GM23338 (cell line): Measurements from ENCODE around the gene CATSPERE. TPM values are rescaled to one million over a fixed set of nuclear protein-coding genes. Genes with fewer than 3 reads are reported as not detected.

ENCODE experiments used
- ATAC-seq: fragments of 200-7000 bp; cut with Tn5 transposase; 3 replicates; pipeline ENCODE4 v1.9.1; 2020
- DNase-seq: peaks from one replicate; pipeline ENCODE4 v3.0.0-alpha.2; 2015; ENCODE audit warnings: low spot score
- H2AFZ ChIP-seq: fragments of 200-600 bp; sonication (generic); 2 replicates; pipeline ENCODE4 v1.8.0; 2016; ENCODE audit warnings: antibody characterized with exemption, mild to moderate bottlenecking, moderate library complexity
- H3F3A ChIP-seq: fragments of 200-600 bp; sonication (generic); replicated peaks from 2 replicates; pipeline ENCODE4 v1.8.0; 2017; ENCODE audit warnings: antibody characterized with exemption, mixed run types, low read depth
- H3K27ac ChIP-seq: fragments of 200-600 bp; sonication (generic); 2 replicates; pipeline ENCODE4 v1.6.1; 2016; ENCODE audit warnings: low read depth
- H3K27me3 ChIP-seq: fragments of 200-600 bp; sonication (generic); 2 replicates; pipeline ENCODE4 v1.8.0; 2016; ENCODE audit warnings: mild to moderate bottlenecking, mixed run types, moderate library complexity; ENCODE audit not compliant: insufficient read depth
- H3K36me3 ChIP-seq: fragments of 200-600 bp; sonication (generic); 2 replicates; pipeline ENCODE4 v1.8.0; 2016; ENCODE audit warnings: mild to moderate bottlenecking; ENCODE audit not compliant: insufficient read depth
- H3K4me1 ChIP-seq: fragments of 200-600 bp; sonication (generic); 2 replicates; pipeline ENCODE4 v1.8.0; 2016; ENCODE audit warnings: mild to moderate bottlenecking, moderate library complexity; ENCODE audit not compliant: insufficient read depth
- H3K4me2 ChIP-seq: fragments of 200-600 bp; sonication (generic); 2 replicates; pipeline ENCODE4 v1.7.1; 2017; ENCODE audit warnings: mixed run types
- H3K4me3 ChIP-seq: fragments of 200-600 bp; sonication (generic); 2 replicates; pipeline ENCODE4 v1.6.1; 2016; ENCODE audit warnings: mixed run types
- H3K79me2 ChIP-seq: fragments of 200-600 bp; sonication (generic); replicated peaks from 2 replicates; pipeline ENCODE4 v1.8.0; 2017; ENCODE audit warnings: mild to moderate bottlenecking; ENCODE audit not compliant: insufficient read depth
- H3K9me2 ChIP-seq: fragments of 200-600 bp; sonication (generic); 2 replicates; pipeline ENCODE4 v1.8.0; 2017; ENCODE audit not compliant: insufficient read depth
- H4K20me1 ChIP-seq: fragments of 200-600 bp; sonication (generic); replicated peaks from 2 replicates; pipeline ENCODE4 v1.8.0; 2017; ENCODE audit warnings: mild to moderate bottlenecking; ENCODE audit not compliant: insufficient read depth
- H3K27ac Mint-ChIP-seq: 2 replicates; pipeline ENCODE4 v1.8.0; 2020; ENCODE audit warnings: inconsistent platforms, mild to moderate bottlenecking, moderate library complexity, mixed read lengths
- H3K27me3 Mint-ChIP-seq: 3 replicates; pipeline ENCODE4 v1.8.0; 2022; ENCODE audit warnings: low read depth, mild to moderate bottlenecking, moderate library complexity, mixed read lengths, inconsistent platforms; ENCODE audit not compliant: insufficient read depth, poor library complexity
- H3K36me3 Mint-ChIP-seq: 3 replicates; pipeline ENCODE4 v1.8.0; 2021; ENCODE audit warnings: low read depth, mild to moderate bottlenecking, inconsistent platforms, moderate library complexity, mixed read lengths
- H3K4me1 Mint-ChIP-seq: 3 replicates; pipeline ENCODE4 v1.8.0; 2020; ENCODE audit warnings: mild to moderate bottlenecking, inconsistent platforms, mixed read lengths
- H3K4me3 Mint-ChIP-seq: 3 replicates; pipeline ENCODE4 v1.8.0; 2021; ENCODE audit warnings: moderate library complexity, mild to moderate bottlenecking, inconsistent platforms, mixed read lengths
- H3K9me3 Mint-ChIP-seq: 3 replicates; pipeline ENCODE4 v1.8.0; 2020; ENCODE audit warnings: moderate library complexity, mild to moderate bottlenecking, inconsistent platforms, mixed read lengths
- CREB1 ChIP-seq: fragments of 250-450 bp; sonication (Bioruptor Pico); IDR thresholded peaks from 2 replicates; pipeline ENCODE4 v1.5.0; 2020; ENCODE audit warnings: low read depth, mild to moderate bottlenecking, moderate library complexity
- EZH2 ChIP-seq: fragments of 200-600 bp; sonication (generic); IDR thresholded peaks from one replicate; pipeline ENCODE4 v1.8.0; 2017; ENCODE audit warnings: antibody characterized with exemption, mild to moderate bottlenecking, low read depth; ENCODE audit not compliant: unreplicated experiment
- EZH2phosphoT487 ChIP-seq: fragments of 200-600 bp; sonication (generic); IDR thresholded peaks from one replicate; pipeline ENCODE4 v1.8.1; 2018; ENCODE audit warnings: antibody characterized with exemption; ENCODE audit not compliant: unreplicated experiment
- NANOG ChIP-seq: IDR thresholded peaks from 2 replicates; pipeline ENCODE4 v1.6.1; 2016; ENCODE audit warnings: antibody characterized with exemption, borderline replicate concordance
- POLR2AphosphoS5 ChIP-seq: IDR thresholded peaks from 2 replicates; pipeline ENCODE4 v1.6.1; 2016; ENCODE audit warnings: antibody characterized with exemption, low read depth
- STAT1 ChIP-seq: IDR thresholded peaks from one replicate; pipeline ENCODE4 v1.6.1; 2016; ENCODE audit warnings: antibody characterized with exemption; ENCODE audit not compliant: unreplicated experiment
- ZNF114 ChIP-seq: fragments of 250-450 bp; sonication (Bioruptor Pico); IDR thresholded peaks from 2 replicates; pipeline ENCODE4 v1.5.0; 2020; ENCODE audit warnings: mild to moderate bottlenecking, moderate library complexity
- ZNF331 ChIP-seq: fragments of 250-450 bp; sonication (Bioruptor Pico); IDR thresholded peaks from 2 replicates; pipeline ENCODE4 v1.5.0; 2020; ENCODE audit warnings: low read depth, mild to moderate bottlenecking, moderate library complexity
- polyA plus RNA-seq: library from polyadenylated mRNA; unstranded; fragments of >200 nt; fragmentation: Nextera tagmentation; extraction: Ambion mirVana; gene quantifications from 2 replicates; pipeline ENCODE4 v1.2.1, GENCODE V29; 2016
- total RNA-seq: library from RNA; depleted of rRNA; stranded (reverse); fragments of >200 nt; shearing (Covaris generic); gene quantifications from 2 replicates; pipeline ENCODE4 v1.2.3, GENCODE V29; 2014
- TF ChIP-seq, protein P1 (sequence below), 2 experiments: fragments of 200-600 bp in 1 of 2; sonication (generic) in 1 of 2; conservative IDR thresholded peaks; 2 replicates each; pipeline versions ENCODE4 v1.5.1 to v1.6.1; 2016 to 2017; ENCODE audit warnings: antibody characterized with exemption in 2 of 2, low read depth in 2 of 2, mild to moderate bottlenecking in 2 of 2, moderate library complexity in 1 of 2
- TF ChIP-seq, protein P2 (sequence below): IDR thresholded peaks from one replicate; pipeline ENCODE4 v1.6.1; 2018; ENCODE audit warnings: antibody characterized with exemption; ENCODE audit not compliant: unreplicated experiment

Gene CATSPERE
- total and polyA plus RNA-seq, 2 experiments from 2014 or later: 0.70 TPM; not detected in 1

DNA sequence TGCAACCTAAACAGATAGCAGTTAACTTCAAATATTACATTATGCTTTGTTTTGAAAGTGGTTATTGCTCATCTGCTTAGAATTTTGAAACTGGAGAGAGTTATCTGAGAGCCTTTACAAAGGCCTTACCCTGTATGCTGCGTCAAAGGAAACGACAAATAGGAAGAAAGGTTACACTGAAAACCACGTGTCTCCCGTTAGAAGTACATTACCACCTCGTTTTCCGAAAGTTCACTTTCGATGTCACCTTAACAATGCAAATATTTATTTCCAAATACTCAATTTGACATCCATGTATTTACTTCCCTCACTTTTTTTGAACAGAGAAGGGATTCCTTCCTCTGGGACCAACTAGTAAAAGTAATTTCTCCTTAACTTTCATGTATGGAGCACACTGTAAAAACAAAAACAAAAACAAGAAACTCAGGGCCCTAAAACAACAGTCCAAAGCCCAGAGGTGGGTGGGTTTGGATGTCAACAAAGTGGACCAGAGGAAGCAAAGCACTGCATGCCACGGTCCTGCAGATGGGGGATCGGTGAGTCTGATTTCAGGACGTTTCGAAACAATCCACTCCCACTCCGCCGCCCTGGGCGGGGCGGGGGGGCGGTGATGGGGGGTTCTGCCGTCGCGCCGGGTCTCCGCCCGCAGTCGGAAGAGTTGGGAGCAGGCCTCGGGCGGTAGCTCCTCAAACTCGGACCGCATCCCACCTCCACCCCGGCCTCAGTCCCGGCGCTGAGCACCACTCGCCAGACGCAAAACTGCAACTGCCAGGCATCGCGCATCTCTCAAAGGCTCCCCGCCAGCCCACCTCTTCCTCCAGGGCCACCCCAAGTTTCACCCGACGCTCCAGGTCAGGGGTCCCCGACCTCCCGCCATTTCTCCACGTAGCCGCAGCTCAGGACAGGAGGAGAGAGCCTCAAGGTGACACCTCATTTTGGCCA, 10.2 kb upstream of the CATSPERE start (continued):
- TF ChIP-seq, protein P1, sequence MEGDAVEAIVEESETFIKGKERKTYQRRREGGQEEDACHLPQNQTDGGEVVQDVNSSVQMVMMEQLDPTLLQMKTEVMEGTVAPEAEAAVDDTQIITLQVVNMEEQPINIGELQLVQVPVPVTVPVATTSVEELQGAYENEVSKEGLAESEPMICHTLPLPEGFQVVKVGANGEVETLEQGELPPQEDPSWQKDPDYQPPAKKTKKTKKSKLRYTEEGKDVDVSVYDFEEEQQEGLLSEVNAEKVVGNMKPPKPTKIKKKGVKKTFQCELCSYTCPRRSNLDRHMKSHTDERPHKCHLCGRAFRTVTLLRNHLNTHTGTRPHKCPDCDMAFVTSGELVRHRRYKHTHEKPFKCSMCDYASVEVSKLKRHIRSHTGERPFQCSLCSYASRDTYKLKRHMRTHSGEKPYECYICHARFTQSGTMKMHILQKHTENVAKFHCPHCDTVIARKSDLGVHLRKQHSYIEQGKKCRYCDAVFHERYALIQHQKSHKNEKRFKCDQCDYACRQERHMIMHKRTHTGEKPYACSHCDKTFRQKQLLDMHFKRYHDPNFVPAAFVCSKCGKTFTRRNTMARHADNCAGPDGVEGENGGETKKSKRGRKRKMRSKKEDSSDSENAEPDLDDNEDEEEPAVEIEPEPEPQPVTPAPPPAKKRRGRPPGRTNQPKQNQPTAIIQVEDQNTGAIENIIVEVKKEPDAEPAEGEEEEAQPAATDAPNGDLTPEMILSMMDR (conservative IDR thresholded peaks at IDR 0.05; ENCODE audit: low read depth in 2 of 2): no peak
- TF ChIP-seq CREB1 (CRISPR knock-in tag): no peak
- TF ChIP-seq, protein P2, sequence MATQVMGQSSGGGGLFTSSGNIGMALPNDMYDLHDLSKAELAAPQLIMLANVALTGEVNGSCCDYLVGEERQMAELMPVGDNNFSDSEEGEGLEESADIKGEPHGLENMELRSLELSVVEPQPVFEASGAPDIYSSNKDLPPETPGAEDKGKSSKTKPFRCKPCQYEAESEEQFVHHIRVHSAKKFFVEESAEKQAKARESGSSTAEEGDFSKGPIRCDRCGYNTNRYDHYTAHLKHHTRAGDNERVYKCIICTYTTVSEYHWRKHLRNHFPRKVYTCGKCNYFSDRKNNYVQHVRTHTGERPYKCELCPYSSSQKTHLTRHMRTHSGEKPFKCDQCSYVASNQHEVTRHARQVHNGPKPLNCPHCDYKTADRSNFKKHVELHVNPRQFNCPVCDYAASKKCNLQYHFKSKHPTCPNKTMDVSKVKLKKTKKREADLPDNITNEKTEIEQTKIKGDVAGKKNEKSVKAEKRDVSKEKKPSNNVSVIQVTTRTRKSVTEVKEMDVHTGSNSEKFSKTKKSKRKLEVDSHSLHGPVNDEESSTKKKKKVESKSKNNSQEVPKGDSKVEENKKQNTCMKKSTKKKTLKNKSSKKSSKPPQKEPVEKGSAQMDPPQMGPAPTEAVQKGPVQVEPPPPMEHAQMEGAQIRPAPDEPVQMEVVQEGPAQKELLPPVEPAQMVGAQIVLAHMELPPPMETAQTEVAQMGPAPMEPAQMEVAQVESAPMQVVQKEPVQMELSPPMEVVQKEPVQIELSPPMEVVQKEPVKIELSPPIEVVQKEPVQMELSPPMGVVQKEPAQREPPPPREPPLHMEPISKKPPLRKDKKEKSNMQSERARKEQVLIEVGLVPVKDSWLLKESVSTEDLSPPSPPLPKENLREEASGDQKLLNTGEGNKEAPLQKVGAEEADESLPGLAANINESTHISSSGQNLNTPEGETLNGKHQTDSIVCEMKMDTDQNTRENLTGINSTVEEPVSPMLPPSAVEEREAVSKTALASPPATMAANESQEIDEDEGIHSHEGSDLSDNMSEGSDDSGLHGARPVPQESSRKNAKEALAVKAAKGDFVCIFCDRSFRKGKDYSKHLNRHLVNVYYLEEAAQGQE: no peak
- TF ChIP-seq EZH2phosphoT487: no peak
- no peak for TF ChIP-seq ZNF331 (CRISPR knock-in tag)
- TF ChIP-seq NANOG: no peak
- TF ChIP-seq EZH2: no peak
- no peak for TF ChIP-seq ZNF114 (CRISPR knock-in tag)
- no peak for TF ChIP-seq STAT1

DNA sequence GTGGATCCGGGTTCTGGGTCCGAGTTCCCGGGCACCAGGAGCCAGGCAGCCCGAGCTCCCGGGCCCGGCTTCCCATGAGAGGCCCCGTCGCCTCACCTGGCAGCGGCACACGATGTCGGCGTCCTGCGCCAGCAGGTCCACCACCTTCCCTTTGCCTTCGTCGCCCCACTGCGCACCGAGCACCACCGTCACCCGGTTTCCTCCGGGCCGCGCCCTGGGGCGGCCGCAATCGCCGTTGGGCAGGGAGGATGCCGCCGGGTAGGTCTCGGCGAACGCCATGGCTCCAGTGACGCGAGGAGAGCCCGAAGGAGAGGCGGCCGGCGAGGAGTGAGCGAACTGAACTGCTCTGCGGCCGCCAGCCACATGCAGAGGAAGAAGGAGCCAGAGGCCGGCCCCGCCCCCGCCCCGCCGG, 9.5 kb upstream of the CATSPERE start, which contains the start of gene ADSS2:
TSS of gene ADSS2 (minus strand) at position 371 of the 412 bp plus-strand sequence. CDS start at position 279, 92 bp downstream.
- Mint-ChIP-seq H3K27me3 (no peaks in the 10 kb centered on the region), H3K4me1 (peaks cover 71% of the 10 kb centered on the region), H3K27ac (peak within 1 kb of the TSS; percentile 94), H3K4me3 (peak within 1 kb of the TSS; percentile 92), H3K9me3 (no peaks in the 10 kb centered on the region), H3K36me3 (peaks cover 7% of the 10 kb centered on the region; the same call in 1 of the 3 replicates)
- peak; percentile 94 for TF ChIP-seq POLR2AphosphoS5
- no peak for TF ChIP-seq STAT1
- Histone ChIP-seq H3K9me2 (no peaks in the 10 kb centered on the region), H2AFZ (no peak within 1 kb of the TSS), H3K27ac (peak within 1 kb of the TSS; percentile 88), H3K4me2 (peak within 1 kb of the TSS; percentile 88), H3F3A (no peaks in the 10 kb centered on the region), H3K4me1 (peaks cover 66% of the 10 kb centered on the region), H3K27me3 (no peaks in the 10 kb centered on the region), H3K4me3 (peak within 1 kb of the TSS; percentile 77), H3K36me3 (no peaks in the 10 kb centered on the region; the same call in 1 of the 2 replicates), H3K79me2 (peaks cover 45% of the 10 kb centered on the region), H4K20me1 (0 out of 2 replicates have a peak, but pooled peaks cover 5% of the 10 kb centered on the region)
- peak; percentile 18; the same call in 1 of the 3 replicates for ATAC-seq
- DNase-seq: no peak
